Lower leg skin (tissue), 3 donors: Measurements from ENCODE around the gene LCT.

Source experiments
- CTCF ChIP-seq, 3 donors: fragments of 450-650 bp; IDR thresholded peaks; one replicate each; pipeline ENCODE4 v1.5.1; 2016; ENCODE audit warnings: antibody characterized with exemption in 3 of 3, mild to moderate bottlenecking in 3 of 3, moderate library complexity in 2 of 3
- POLR2A ChIP-seq, 2 donors: fragments of 450-650 bp; IDR thresholded peaks; one replicate each; pipeline ENCODE4 v1.6.1; 2016 to 2017; ENCODE audit warnings: antibody characterized with exemption in 2 of 2, mild to moderate bottlenecking in 1 of 2, moderate library complexity in 1 of 2

GRCh38 chr2:135773917-135774316, 63.1 kb downstream of the LCT start:
- TF ChIP-seq CTCF (IDR thresholded peaks at IDR 0.05) (no peak), POLR2A (IDR thresholded peaks at IDR 0.05) (no peak)
